Stimulated activated CD4-positive, alpha-beta T cell treated with anti-CD3 and anti-CD28 coated beads, Interleukin-1b, Interleukin-23, amount 100 ng/mL, for 4 hours (primary cell): ENCODE measurements around the gene PSMG3.
A peak's percentile ranks its signal among the peaks of the same experiment; 100 is the strongest.

ENCODE experiments used
- DNase-seq, 2 donors: peaks; one replicate each; pipeline ENCODE4 v3.0.0-alpha.2; 2020; ENCODE audit warnings: low read depth in 2 of 2

PSMG3 gene

DNA sequence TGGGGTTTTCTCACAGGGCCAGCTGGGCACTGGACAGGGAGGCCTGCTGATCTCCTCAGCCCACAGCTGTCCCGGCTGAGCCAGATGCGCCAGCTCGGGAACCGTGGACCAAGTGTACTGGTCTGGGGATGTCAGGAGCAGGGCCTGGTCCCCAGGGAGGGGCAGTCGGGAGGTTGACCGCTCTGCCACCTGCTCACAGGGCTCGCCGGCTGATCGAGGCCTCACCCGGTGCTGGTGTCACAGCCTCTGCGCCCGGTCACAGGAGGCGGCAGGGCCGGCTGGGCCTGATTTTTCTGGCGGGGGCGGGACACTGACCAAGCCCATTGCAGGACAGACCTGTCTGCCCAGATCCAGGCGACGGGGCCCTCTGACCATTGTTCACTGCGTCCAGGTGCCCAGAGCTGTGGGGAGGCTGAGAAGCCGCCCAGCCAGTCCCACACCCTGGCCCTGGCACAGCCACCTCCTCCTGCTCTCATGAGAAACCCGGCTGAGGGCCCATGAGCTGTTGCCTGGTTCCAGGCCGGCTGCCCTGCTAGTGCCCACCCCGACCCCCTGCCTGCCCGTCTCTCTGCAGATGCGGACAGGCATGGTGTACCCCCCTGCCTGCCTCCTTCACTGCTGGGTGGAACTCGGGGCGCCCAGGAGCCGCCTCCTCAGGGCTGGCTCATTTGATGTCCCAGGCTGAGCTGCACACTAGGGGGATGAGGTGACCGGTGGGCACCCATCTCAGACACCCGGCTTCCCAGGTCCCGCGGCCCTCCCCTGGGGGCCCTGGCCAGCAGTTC, 10.8 kb downstream of the PSMG3 start:
- DNase-seq, result no peak

DNA sequence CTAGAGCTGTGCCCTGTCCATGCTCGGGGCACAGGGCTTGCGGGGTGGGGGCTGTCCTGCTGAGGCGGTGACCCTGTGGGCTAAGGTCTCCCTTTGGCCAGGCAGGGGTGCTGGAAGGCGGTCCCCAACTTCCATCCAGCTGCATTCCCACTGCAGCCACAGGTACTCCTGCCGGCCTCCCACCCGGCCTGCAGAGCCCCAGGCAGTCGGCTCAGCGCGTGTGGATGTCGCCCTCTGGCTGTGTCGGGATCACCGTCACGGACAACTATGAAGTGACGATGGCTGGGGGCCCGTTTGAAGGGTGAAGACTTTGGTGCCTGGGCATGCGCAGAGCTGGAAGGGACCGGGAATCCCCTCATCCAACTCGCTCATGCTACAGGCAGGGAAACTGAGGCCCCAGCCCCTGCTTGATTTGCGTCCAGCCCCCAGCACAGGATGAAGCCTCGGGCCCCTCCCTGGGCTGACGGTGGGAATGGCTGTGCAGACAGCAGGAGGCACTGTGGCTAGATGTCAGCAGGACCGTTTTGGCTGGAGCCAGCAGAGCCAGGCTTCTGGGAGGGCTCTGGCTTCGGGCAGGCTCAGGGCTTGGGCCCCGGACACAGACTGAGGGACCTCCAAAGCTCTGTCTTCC, 11.5 kb downstream of the PSMG3 start:
- DNase-seq, result no peak

DNA sequence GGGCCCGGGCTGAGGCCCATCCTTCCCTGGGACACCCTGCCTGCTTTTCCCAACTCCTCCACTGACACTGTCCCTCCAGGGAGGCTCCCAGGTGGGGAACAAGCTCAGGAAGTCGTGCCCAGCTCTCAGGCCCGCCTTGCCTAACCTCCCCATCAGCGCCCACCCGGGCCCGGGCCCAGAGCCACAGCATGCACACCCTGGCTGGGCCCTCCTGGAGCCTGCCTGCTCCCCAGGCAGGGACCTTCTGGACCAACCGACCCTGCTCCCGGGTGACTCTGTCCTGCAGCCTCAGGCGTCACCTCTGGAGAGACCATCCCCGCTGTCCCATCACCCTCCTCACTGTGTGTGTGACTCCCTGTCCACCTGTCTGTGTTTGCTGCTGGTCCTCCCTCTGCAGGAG, 12.1 kb downstream of the PSMG3 start:
- DNase-seq, result no peak

DNA sequence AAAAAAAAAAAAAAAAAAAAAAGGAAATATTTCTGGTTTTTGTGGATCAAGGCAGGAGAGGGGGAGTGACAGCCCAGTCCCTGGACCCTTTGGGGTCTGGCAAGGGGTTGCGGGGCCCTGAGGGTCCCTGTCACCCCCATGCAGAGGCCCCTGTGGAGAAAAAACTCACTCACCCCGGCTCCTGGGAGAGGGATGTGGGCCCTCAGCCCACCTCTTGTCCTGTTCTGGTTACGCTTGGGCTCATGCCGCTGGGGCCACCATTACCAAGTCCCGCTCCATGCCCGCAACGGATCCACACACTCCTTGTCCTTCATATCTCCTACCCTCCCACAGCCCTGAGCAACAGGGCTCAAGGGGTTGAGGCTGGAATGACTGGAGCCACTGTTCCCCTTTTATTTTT, 12.8 kb downstream of the PSMG3 start:
- no peak for DNase-seq

- DNase-seq, result peak in 1 of 2 donors; percentile 31
Measured at GRCh38 chr7:1555813-1556543, 13.9 kb downstream of the PSMG3 start, which contains the start of gene TMEM184A. Gene TMEM184A (minus strand): TSS chr7:1556205. CDS start chr7:1555484, 721 bp downstream.

GRCh38 chr7:1555046-1555812, 14.6 kb downstream of the PSMG3 start:
- no peak for DNase-seq

- no peak for DNase-seq
Measured at GRCh38 chr7:1554333-1555045, 15.3 kb downstream of the PSMG3 start.

GRCh38 chr7:1553512-1554210, 16.2 kb downstream of the PSMG3 start:
- no peak for DNase-seq

GRCh38 chr7:1552200-1552599, 17.6 kb downstream of the PSMG3 start:
- no peak for DNase-seq

DNA sequence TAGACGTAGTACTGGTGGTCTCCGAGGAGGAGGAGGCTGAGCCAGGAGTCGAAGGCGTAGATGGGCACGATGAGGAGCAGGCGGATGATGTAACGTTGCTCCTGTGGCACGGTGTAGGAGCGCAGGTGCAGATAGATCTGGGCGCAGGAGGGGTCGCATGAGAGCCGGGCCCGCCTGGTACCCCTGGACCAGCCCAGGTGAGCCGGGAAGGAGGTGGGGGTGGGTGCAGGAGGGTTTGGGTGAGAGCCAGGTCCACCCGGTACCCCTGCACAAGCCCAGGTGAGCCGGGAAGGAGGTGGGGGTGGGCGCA, 19.0 kb downstream of the PSMG3 start:
- no peak for DNase-seq

DNA sequence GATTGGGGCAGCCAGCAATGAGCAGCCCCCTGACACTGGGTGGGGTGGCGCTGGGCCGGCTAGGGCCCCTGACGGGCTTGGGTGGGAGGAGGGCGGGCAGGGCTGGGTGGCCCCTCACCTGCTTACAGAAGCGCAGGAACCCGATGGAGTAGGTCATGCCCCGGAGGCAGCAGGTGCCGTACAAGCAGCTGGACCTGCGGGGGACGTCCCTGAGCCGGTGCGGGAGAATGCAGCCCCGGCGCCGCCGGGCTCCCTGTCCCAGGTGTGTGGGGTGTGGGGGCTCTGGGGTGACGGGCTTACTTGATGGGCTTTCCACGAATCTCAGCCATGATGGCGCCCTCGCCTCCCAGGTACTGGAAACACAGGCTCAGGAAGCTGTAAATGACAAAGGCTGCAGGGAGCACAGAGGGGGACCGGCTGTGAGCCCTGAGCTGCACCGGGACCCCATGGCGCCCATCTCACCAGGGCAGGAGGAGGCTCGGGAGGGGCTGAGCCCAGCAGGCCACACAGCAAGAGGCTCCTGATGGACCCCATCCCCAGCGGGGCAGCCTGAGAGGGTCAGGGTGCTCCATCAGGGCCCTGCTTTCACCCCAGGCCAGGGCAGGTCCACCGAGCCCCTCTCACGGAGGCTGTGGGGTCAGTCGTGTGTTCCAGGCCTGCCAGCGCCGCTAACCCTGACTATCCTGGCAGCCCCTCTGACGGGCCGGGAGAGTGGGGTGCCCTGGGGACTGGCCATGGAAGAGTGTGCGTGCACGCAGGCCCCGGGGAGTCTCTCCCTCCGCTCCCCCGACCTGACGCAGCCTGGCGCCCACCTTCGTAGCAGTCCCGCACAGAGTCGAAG, 19.6 kb downstream of the PSMG3 start:
- no peak for DNase-seq

DNA sequence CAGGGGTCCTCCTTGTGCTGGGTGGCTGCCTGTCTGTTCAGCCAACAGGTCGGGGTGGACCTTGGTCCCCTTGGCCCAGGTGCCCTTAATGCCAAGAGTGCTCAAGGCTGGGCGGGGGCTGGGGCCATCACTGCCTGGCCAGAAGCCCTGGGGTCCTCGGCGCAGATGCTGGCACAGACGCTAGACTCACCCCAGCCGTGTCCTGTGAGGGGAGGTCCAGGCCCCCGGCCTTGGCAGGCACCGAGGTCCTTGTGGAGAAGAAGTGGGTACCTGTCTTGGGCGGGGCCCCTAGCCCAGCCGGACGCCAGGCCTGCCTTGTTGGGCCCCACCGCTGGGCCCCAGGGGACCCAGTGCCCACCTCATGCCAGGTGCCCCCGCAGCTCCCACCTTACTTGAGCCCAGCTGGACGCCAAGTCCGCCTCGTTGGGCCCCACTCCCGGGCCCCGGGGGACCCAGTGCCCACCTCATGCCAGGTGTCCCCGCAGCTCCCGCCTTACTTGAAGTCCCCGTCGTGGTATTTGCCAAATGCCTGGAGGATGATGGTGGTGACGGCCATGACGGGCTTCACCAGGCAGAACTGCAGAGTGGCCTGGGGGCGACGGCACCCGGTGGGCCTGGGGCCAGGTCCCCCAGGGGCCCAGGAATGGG, 20.4 kb downstream of the PSMG3 start:
- no peak for DNase-seq

DNA sequence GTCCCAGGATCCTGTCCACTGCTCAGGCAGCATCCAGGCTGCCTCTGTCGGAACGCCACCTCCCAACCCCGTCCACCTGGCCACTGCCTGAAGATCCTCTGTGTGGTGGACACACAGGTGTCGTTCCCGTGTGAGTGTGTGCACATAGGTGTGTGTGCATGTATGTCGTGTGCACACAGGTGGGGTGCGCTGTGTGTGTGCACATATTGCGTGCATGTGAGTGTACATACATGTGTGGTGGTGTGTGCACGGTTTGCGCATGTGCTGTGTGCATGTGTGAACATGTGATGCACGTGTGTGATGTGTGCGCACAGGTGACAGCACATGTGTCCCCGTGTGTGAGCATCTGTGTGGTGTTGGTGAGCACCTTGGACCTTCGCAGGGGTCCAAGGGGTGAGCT, 20.9 kb downstream of the PSMG3 start:
- no peak for DNase-seq

DNA sequence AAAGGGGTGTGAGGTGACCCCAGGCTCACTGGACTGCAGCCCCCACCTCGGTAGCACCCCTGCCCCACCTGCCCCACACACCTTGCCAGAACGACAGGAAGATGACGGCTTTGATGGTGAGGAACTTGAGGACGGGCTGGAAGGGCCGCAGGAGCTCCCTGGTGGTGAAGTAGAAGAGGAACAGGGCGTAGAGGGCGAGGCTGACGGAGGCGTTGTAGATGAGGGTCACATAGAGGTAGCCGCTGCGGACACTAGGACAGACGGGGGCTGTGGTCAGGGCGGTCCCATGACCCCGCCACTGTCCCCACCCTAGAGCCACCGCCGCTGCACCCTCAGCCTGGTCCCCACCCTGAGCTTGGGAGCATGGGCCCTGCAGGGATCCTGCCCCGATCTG, 21.4 kb downstream of the PSMG3 start:
- no peak for DNase-seq

GRCh38 chr7:1547777-1548437, 21.9 kb downstream of the PSMG3 start:
- no peak for DNase-seq

- DNase-seq, result no peak
Measured at GRCh38 chr7:1546909-1547776, 22.7 kb downstream of the PSMG3 start.

DNA sequence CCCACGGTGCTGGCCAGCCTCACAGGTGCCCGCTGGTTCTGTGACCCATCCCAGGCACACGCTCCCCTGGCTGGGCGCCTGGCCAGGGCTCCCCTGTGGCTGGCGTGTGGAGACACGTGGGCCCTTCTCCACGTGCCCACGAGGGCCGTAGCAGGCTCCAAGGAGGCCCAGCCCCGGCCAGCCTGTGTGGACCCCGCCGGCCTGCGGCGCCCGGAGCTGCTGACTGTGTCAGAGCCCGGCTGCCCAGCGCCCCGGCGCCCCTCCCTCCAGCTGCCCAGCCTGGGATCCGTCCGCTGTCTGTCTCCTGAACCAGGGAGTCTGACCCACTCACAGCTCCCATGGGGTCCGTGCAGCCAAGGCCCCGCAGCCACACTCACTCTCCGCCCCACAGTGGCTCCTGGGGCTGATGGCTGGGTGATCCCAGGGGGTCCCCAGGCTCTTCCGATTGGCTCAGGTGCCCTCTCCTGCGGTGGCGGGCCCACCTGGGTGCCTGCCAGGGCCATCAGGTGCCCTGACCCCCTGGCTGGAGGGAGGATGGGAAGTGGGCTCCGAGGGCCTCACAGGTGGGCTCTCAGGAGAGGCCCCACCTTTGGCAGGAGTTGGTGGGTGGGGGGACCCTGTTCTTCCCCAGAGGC, 23.4 kb downstream of the PSMG3 start:
- no peak for DNase-seq
